Measurements from ENCODE around the gene ESRRA. TPM values are rescaled to one million over a fixed set of nuclear protein-coding genes. Genes with fewer than 3 reads are reported as not detected.
A peak's percentile ranks its signal among the peaks of the same experiment; 100 is the strongest.

ESRRA gene
- total RNA-seq, 4 donors from 2014 or later, result 26.0 to 39.3 (median 28.7) TPM

DNA sequence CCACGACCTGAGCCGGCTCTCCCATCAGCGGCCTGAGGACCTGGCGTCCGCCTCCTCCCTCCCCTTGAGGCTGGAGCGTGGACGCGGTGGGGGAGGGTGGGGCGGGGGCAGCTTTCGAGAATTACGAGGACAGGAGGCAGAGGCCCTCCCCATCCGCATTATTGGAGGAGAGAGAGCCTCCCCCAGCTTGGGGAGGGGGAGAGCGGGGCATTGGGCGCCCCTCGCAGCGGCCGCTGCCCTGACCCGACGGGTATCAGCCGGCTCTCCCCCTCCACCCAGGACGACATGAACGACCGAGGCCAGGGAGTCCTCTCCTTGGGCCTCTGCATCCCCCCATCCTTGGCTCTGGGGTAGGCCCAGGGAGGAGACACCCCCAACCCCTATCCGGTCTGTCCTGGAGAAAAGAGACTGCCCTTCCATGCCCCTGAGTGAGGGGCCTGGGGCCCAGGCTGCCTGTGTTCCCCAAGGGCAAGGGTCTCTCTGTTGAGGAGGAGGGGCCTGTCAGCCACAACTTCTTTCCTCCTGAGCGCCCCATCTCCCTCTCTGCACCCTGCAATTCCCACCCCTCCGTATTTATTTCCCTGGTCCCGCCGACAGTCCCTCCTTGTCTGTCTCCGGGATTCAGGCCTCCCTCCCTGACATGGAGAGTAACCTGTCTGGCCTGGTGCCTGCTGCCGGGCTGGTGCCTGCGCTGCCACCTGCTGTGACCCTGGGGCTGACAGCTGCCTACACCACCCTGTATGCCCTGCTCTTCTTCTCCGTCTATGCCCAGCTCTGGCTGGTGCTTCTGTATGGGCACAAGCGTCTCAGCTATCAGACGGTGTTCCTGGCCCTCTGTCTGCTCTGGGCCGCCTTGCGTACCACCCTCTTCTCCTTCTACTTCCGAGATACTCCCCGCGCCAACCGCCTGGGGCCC is 19.2 kb upstream of the ESRRA start:
- TF ChIP-seq EP300 (IDR thresholded peaks at IDR 0.05) (no peak), POLR2A (IDR thresholded peaks at IDR 0.05) (no peak)
- TF ChIP-seq, protein P1, sequence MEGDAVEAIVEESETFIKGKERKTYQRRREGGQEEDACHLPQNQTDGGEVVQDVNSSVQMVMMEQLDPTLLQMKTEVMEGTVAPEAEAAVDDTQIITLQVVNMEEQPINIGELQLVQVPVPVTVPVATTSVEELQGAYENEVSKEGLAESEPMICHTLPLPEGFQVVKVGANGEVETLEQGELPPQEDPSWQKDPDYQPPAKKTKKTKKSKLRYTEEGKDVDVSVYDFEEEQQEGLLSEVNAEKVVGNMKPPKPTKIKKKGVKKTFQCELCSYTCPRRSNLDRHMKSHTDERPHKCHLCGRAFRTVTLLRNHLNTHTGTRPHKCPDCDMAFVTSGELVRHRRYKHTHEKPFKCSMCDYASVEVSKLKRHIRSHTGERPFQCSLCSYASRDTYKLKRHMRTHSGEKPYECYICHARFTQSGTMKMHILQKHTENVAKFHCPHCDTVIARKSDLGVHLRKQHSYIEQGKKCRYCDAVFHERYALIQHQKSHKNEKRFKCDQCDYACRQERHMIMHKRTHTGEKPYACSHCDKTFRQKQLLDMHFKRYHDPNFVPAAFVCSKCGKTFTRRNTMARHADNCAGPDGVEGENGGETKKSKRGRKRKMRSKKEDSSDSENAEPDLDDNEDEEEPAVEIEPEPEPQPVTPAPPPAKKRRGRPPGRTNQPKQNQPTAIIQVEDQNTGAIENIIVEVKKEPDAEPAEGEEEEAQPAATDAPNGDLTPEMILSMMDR (IDR thresholded peaks at IDR 0.05), result no peak
- Histone ChIP-seq H3K27ac (peak overlapping the region; percentile 91 to 98 (median 94)), H3K4me1 (peaks cover 0 to 32% (median 23%) of the 10 kb centered on the region in 4 donors), H3K27me3 (peaks cover 0 to 17% of the 10 kb centered on the region in 2 donors), H3K9me3 (no peaks in the 10 kb centered on the region), H3K4me3 (peak overlapping the region; percentile 79 to 84 (median 82)), H3K36me3 (peaks cover 0 to 30% (median 0%) of the 10 kb centered on the region in 3 donors)
- 31 to 43% methylated on average over 23 to 33 of the region's 40 CpGs for WGBS, 2 donors
- DNase-seq (ENCODE audit: low spot score in 2 of 2), result no peak

DNA sequence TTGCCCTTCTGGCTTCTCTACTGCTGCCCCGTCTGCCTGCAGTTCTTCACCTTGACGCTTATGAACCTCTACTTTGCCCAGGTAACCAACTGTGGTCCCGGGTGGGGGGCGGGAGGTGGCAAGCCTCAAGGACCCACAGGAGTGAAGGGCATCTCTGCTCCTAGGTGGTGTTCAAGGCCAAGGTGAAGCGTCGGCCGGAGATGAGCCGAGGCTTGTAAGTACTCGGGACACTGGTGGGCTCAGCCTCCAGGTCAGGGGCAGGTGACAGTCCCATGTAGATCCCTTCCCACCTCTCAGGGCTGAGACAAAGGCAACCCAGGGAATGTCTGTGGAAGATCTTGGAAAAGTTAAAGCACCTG is 18.5 kb upstream of the ESRRA start:
- DNase-seq (ENCODE audit: low spot score in 2 of 2), result no peak
- peaks cover 0 to 39% (median 25%) of the 10 kb centered on the region in 4 donors for H3K4me1 ChIP-seq
- WGBS, 2 donors, result 90% methylated on average over 8 to 9 of the region's 9 CpGs
- TF ChIP-seq EP300 (IDR thresholded peaks at IDR 0.05), result no peak
- TF ChIP-seq POLR2A (IDR thresholded peaks at IDR 0.05), result no peak
- TF ChIP-seq, protein P1 (IDR thresholded peaks at IDR 0.05), result no peak
- H3K27ac ChIP-seq, result no peak overlapping the region
- peaks cover 0 to 24% (median 0%) of the 10 kb centered on the region in 3 donors for H3K36me3 ChIP-seq
- H3K9me3 ChIP-seq, result no peaks in the 10 kb centered on the region
- peaks cover 0 to 19% of the 10 kb centered on the region in 2 donors for H3K27me3 ChIP-seq
- H3K4me3 ChIP-seq, result no peak overlapping the region

DNA sequence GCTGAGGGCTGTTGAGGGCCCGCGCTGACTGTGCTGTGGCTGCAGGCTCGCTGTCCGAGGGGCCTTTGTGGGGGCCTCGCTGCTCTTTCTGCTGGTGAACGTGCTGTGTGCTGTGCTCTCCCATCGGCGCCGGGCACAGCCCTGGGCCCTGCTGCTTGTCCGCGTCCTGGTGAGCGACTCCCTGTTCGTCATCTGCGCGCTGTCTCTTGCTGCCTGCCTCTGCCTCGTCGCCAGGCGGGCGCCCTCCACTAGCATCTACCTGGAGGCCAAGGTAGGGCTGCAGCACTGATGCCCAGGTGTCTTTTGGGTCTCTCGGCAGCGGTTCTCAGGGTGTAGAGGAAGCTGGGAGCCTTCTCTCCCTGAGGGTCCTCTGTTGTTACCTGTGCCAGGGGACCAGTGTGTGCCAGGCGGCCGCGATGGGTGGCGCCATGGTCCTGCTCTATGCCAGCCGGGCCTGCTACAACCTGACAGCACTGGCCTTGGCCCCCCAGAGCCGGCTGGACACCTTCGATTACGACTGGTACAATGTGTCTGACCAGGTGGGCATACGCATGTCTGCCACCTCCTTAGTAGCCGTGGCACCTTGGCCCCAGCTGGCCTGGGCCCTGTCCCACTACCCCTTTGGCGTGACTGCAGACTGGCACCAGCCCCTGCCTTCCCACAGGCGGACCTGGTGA is 17.5 kb upstream of the ESRRA start:
- TF ChIP-seq, protein P1 (IDR thresholded peaks at IDR 0.05), result no peak
- TF ChIP-seq POLR2A (IDR thresholded peaks at IDR 0.05) (no peak), EP300 (IDR thresholded peaks at IDR 0.05) (no peak)
- peaks cover 0 to 28% of the 10 kb centered on the region in 2 donors for H3K27me3 ChIP-seq
- no peak overlapping the region for H3K27ac ChIP-seq
- WGBS, 2 donors, result 90 to 93% methylated on average over 21 to 32 of the region's 33 CpGs
- peaks cover 0 to 46% (median 29%) of the 10 kb centered on the region in 4 donors for H3K4me1 ChIP-seq
- H3K9me3 ChIP-seq, result no peaks in the 10 kb centered on the region
- H3K4me3 ChIP-seq, result no peak overlapping the region
- no peak for DNase-seq (ENCODE audit: low spot score in 2 of 2)
- peaks cover 0 to 18% (median 0%) of the 10 kb centered on the region in 3 donors for H3K36me3 ChIP-seq

DNA sequence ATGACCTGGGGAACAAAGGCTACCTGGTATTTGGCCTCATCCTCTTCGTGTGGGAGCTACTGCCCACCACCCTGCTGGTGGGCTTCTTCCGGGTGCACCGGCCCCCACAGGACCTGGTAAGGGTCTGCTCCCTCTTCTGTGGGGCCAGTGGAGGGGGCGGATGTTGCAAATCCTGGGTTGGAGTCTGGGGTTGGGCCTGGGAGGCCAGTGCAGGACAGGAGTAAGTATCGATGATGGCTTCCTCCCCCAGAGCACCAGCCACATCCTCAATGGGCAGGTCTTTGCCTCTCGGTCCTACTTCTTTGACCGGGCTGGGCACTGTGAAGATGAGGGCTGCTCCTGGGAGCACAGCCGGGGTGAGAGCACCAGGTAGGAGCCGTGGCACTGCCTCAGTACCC is 17.0 kb upstream of the ESRRA start:
- peaks cover 0 to 43% (median 25%) of the 10 kb centered on the region in 4 donors for H3K4me1 ChIP-seq
- peaks cover 0 to 33% of the 10 kb centered on the region in 2 donors for H3K27me3 ChIP-seq
- no peaks in the 10 kb centered on the region for H3K9me3 ChIP-seq
- H3K27ac ChIP-seq, result no peak overlapping the region
- no peak for DNase-seq (ENCODE audit: low spot score in 2 of 2)
- no peak overlapping the region for H3K4me3 ChIP-seq
- peaks cover 0 to 18% (median 0%) of the 10 kb centered on the region in 3 donors for H3K36me3 ChIP-seq
- 78 to 84% methylated on average over 8 to 9 of the region's 9 CpGs for WGBS, 2 donors
- TF ChIP-seq POLR2A (IDR thresholded peaks at IDR 0.05) (no peak), EP300 (IDR thresholded peaks at IDR 0.05) (no peak)
- TF ChIP-seq, protein P1 (IDR thresholded peaks at IDR 0.05), result no peak

All from tibial nerve (tissue), 4 donors.